ENCODE results near the gene CCDC137. TPM values are rescaled to one million over a fixed set of nuclear protein-coding genes. Genes with fewer than 3 reads are reported as not detected.

CCDC137 gene
- polyA plus RNA-seq, 3 donors: 2.4 to 8.8 (median 3.6) TPM

- Histone ChIP-seq H3K36me3 (replicated peaks in 1 of 2; ENCODE audit: control insufficient read depth in 1 of 2, insufficient read depth in 2 of 2, low read length in 2 of 2) (peaks cover 16 to 26% of the 10 kb centered on the region in 2 donors), H3K4me3 (replicated peaks in 1 of 3; ENCODE audit: low read depth in 2 of 3, low read length in 3 of 3) (no peak overlapping the region), H3K4me1 (ENCODE audit: control insufficient read depth in 1 of 2, insufficient read depth in 2 of 2, low read length in 2 of 2) (peaks cover 33 to 45% of the 10 kb centered on the region in 2 donors), H3K4me2 (replicated peaks; ENCODE audit: extremely low read depth, low read length, poor library complexity, severe bottlenecking) (no peak overlapping the region), H3K27ac (ENCODE audit: low read depth in 1 of 2, low read length in 2 of 2) (no peak overlapping the region), H3K27me3 (ENCODE audit: control insufficient read depth in 2 of 2, insufficient read depth in 2 of 2, low read length in 2 of 2) (peaks cover 0 to 8% of the 10 kb centered on the region in 2 donors), H3K79me2 (ENCODE audit: insufficient read depth, low read length) (peaks cover 20% of the 10 kb centered on the region), H3K9me3 (replicated peaks in 1 of 2; ENCODE audit: control insufficient read depth in 1 of 2, insufficient read depth in 1 of 2, low read length in 2 of 2) (no peaks in the 10 kb centered on the region), H2AFZ (ENCODE audit: insufficient read depth, low read depth, low read length, poor library complexity, severe bottlenecking) (no peak overlapping the region), H3K9ac (ENCODE audit: insufficient read depth, low read length, poor library complexity, severe bottlenecking) (no peak overlapping the region), H4K20me1 (ENCODE audit: insufficient read depth, low read length) (no peaks in the 10 kb centered on the region)
- Mint-ChIP-seq H3K4me1 (peaks cover 35% of the 10 kb centered on the region), H3K4me3 (no peak overlapping the region), H3K36me3 (peaks cover 22 to 40% of the 10 kb centered on the region in 2 donors), H3K9me3 (no peaks in the 10 kb centered on the region), H3K27me3 (ENCODE audit: low read depth in 3 of 3) (peaks cover 0 to 17% (median 13%) of the 10 kb centered on the region in 3 donors), H3K27ac (peak overlapping the region in 1 of 7 donors; percentile 71)
- 95% methylated on average over 24 of the region's 25 CpGs for WGBS (ENCODE audit: insufficient coverage)
- intact Hi-C loops (cut with micrococcal nuclease): no loop called here
- no peak for TF ChIP-seq CTCF (IDR thresholded peaks at IDR 0.05)
- no peak for DNase-seq
Measured at GRCh38 chr17:81707725-81708646, 41.4 kb downstream of the CCDC137 start.

- peaks cover 0 to 8% of the 10 kb centered on the region in 2 donors for H3K27me3 ChIP-seq (ENCODE audit: control insufficient read depth in 2 of 2, insufficient read depth in 2 of 2, low read length in 2 of 2)
- no peak overlapping the region for H3K4me2 ChIP-seq (replicated peaks; ENCODE audit: extremely low read depth, low read length, poor library complexity, severe bottlenecking)
- peaks cover 17% of the 10 kb centered on the region for H3K79me2 ChIP-seq (ENCODE audit: insufficient read depth, low read length)
- no peaks in the 10 kb centered on the region for H3K9me3 ChIP-seq (replicated peaks in 1 of 2; ENCODE audit: control insufficient read depth in 1 of 2, insufficient read depth in 1 of 2, low read length in 2 of 2)
- no peak overlapping the region for H3K27ac ChIP-seq (ENCODE audit: low read depth in 1 of 2, low read length in 2 of 2)
- H3K4me1 Mint-ChIP-seq: peaks cover 38% of the 10 kb centered on the region
- peaks cover 0 to 18% (median 13%) of the 10 kb centered on the region in 3 donors for H3K27me3 Mint-ChIP-seq (ENCODE audit: low read depth in 3 of 3)
- no peak overlapping the region for H3K4me3 Mint-ChIP-seq
- intact Hi-C loops (cut with micrococcal nuclease): no loop called here
- no peak overlapping the region for H3K4me3 ChIP-seq (replicated peaks in 1 of 3; ENCODE audit: low read depth in 2 of 3, low read length in 3 of 3)
- peaks cover 16 to 26% of the 10 kb centered on the region in 2 donors for H3K36me3 ChIP-seq (replicated peaks in 1 of 2; ENCODE audit: control insufficient read depth in 1 of 2, insufficient read depth in 2 of 2, low read length in 2 of 2)
- peaks cover 22 to 40% of the 10 kb centered on the region in 2 donors for H3K36me3 Mint-ChIP-seq
- DNase-seq: no peak
- H3K4me1 ChIP-seq (ENCODE audit: control insufficient read depth in 1 of 2, insufficient read depth in 2 of 2, low read length in 2 of 2): peaks cover 32 to 48% of the 10 kb centered on the region in 2 donors
- H2AFZ ChIP-seq (ENCODE audit: insufficient read depth, low read depth, low read length, poor library complexity, severe bottlenecking): no peak overlapping the region
- WGBS (ENCODE audit: insufficient coverage): 98% methylated on average over 17 of the region's 17 CpGs
- TF ChIP-seq CTCF (IDR thresholded peaks at IDR 0.05): no peak
- no peaks in the 10 kb centered on the region for H3K9me3 Mint-ChIP-seq
- H3K27ac Mint-ChIP-seq: no peak overlapping the region
- no peak overlapping the region for H3K9ac ChIP-seq (ENCODE audit: insufficient read depth, low read length, poor library complexity, severe bottlenecking)
- no peaks in the 10 kb centered on the region for H4K20me1 ChIP-seq (ENCODE audit: insufficient read depth, low read length)
Measured at GRCh38 chr17:81708739-81709185, 42.2 kb downstream of the CCDC137 start.
